Measurements from ENCODE around the gene CREB3L2. TPM values are rescaled to one million over a fixed set of nuclear protein-coding genes. Genes with fewer than 3 reads are reported as not detected.
A peak's percentile ranks its signal among the peaks of the same experiment; 100 is the strongest.

Gene CREB3L2
- total RNA-seq, 3 donors from 2014 or later (not counting 1 experiment from before 2014, with no cell fraction given), result 45.9 to 54.6 (median 52.5) TPM

- Mint-ChIP-seq H3K27me3 (ENCODE audit: low read depth in 2 of 2) (no peaks in the 10 kb centered on the region), H3K36me3 (peaks cover 17% of the 10 kb centered on the region), H3K27ac (no peak overlapping the region), H3K4me3 (no peak overlapping the region), H3K9me3 (no peaks in the 10 kb centered on the region), H3K4me1 (no peaks in the 10 kb centered on the region)
- TF ChIP-seq CTCF (IDR thresholded peaks at IDR 0.05), result no peak
- H3K27me3 ChIP-seq (ENCODE audit: control insufficient read depth, insufficient read depth, low read length), result no peaks in the 10 kb centered on the region
- H3K36me3 ChIP-seq (ENCODE audit: control insufficient read depth, insufficient read depth, low read length), result peaks cover 74% of the 10 kb centered on the region
- no peaks in the 10 kb centered on the region for H3K4me1 ChIP-seq (ENCODE audit: control insufficient read depth, insufficient read depth, low read length)
- H3K9me3 ChIP-seq (ENCODE audit: control insufficient read depth, insufficient read depth, low read length), result no peaks in the 10 kb centered on the region
- no peak overlapping the region for H3K27ac ChIP-seq (ENCODE audit: low read length)
- DNase-seq (no peak), ATAC-seq (no peak)
- intact Hi-C loops (cut with micrococcal nuclease), result no loop called here
- H3K4me3 ChIP-seq (ENCODE audit: low read length), result no peak overlapping the region
- 94% methylated on average over 5 of the region's 5 CpGs for WGBS (ENCODE audit: insufficient coverage)
Observed at GRCh38 chr7:137880432-137880831, 121.5 kb downstream of the CREB3L2 start.

- no peaks in the 10 kb centered on the region for H3K27me3 Mint-ChIP-seq (ENCODE audit: low read depth in 2 of 2)
- intact Hi-C loops (cut with micrococcal nuclease), result no loop called here
- H3K4me1 Mint-ChIP-seq, result no peaks in the 10 kb centered on the region
- H3K9me3 Mint-ChIP-seq, result no peaks in the 10 kb centered on the region
- H3K27ac Mint-ChIP-seq, result peak overlapping the region in 1 of 2 donors; percentile 59
- WGBS (ENCODE audit: insufficient coverage), result 95% methylated on average over 20 of the region's 20 CpGs
- no peak overlapping the region for H3K4me3 ChIP-seq (ENCODE audit: low read length)
- H3K27ac ChIP-seq (ENCODE audit: low read length), result no peak overlapping the region
- ATAC-seq (no peak), DNase-seq (no peak)
- peaks cover 71% of the 10 kb centered on the region for H3K36me3 ChIP-seq (ENCODE audit: control insufficient read depth, insufficient read depth, low read length)
- H3K9me3 ChIP-seq (ENCODE audit: control insufficient read depth, insufficient read depth, low read length), result no peaks in the 10 kb centered on the region
- H3K4me3 Mint-ChIP-seq, result no peak overlapping the region
- no peak for TF ChIP-seq CTCF (IDR thresholded peaks at IDR 0.05)
- no peaks in the 10 kb centered on the region for H3K27me3 ChIP-seq (ENCODE audit: control insufficient read depth, insufficient read depth, low read length)
- H3K4me1 ChIP-seq (ENCODE audit: control insufficient read depth, insufficient read depth, low read length), result no peaks in the 10 kb centered on the region
- peaks cover 19% of the 10 kb centered on the region for H3K36me3 Mint-ChIP-seq
Observed at GRCh38 chr7:137879357-137880158, 122.3 kb downstream of the CREB3L2 start.

GRCh38 chr7:137878333-137878961, 123.4 kb downstream of the CREB3L2 start:
- no peak overlapping the region for H3K27ac Mint-ChIP-seq
- H3K4me1 ChIP-seq (ENCODE audit: control insufficient read depth, insufficient read depth, low read length), result no peaks in the 10 kb centered on the region

More at GRCh38 chr7:137878333-137878961, 123.4 kb downstream of the CREB3L2 start:
- H3K9me3 ChIP-seq (ENCODE audit: control insufficient read depth, insufficient read depth, low read length), result no peaks in the 10 kb centered on the region
- H3K36me3 ChIP-seq (ENCODE audit: control insufficient read depth, insufficient read depth, low read length), result peaks cover 70% of the 10 kb centered on the region
- DNase-seq, result no peak
- 98% methylated on average over 7 of the region's 8 CpGs for WGBS (ENCODE audit: insufficient coverage)
- no peak for TF ChIP-seq CTCF (IDR thresholded peaks at IDR 0.05)
- H3K27me3 ChIP-seq (ENCODE audit: control insufficient read depth, insufficient read depth, low read length), result no peaks in the 10 kb centered on the region
- no peak for ATAC-seq
- peaks cover 22% of the 10 kb centered on the region for H3K36me3 Mint-ChIP-seq
- H3K9me3 Mint-ChIP-seq, result no peaks in the 10 kb centered on the region
- H3K4me3 Mint-ChIP-seq, result no peak overlapping the region
- H3K27ac ChIP-seq (ENCODE audit: low read length), result no peak overlapping the region
- H3K4me3 ChIP-seq (ENCODE audit: low read length), result no peak overlapping the region
- peaks cover 0 to 3% of the 10 kb centered on the region in 2 donors for H3K4me1 Mint-ChIP-seq
- intact Hi-C loops (cut with micrococcal nuclease), result no loop called here
- no peaks in the 10 kb centered on the region for H3K27me3 Mint-ChIP-seq (ENCODE audit: low read depth in 2 of 2)

Measured in natural killer cell (primary cell).